ENCODE measurements around the gene TAAR2. TPM values are rescaled to one million over a fixed set of nuclear protein-coding genes. Genes with fewer than 3 reads are reported as not detected.

Gene TAAR2
- total RNA-seq, 1 experiment from 2014 or later, result not detected

DNA sequence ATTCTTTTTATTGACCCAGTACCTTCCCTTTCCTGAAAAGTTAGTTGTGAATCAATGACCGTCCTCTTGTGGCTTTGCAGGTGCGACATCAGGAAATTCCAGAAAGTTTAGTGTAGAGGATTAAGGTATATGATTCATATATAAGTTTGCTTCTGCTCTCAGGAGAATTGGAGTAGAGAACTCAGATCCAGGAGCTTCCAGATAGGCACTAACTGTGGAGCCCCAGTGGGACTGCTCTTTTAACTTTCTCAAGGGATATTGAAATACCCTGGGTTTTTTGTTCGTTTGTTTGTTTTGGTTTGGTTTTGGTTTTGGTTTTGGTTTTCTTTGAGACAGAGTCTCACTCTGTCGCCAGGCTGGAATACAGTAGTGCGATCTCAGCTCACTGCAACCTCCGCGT, 9.5 kb downstream of the TAAR2 start:
- DNase-seq (ENCODE audit: low read depth, low spot score) (peak; percentile 7), ATAC-seq (no peak)
- peak overlapping the region; percentile 46 for H3K4me2 ChIP-seq (ENCODE audit: low read length)
- H3K79me2 ChIP-seq (ENCODE audit: insufficient read depth, low read length), result no peaks in the 10 kb centered on the region
- no peak overlapping the region for H3K27ac ChIP-seq (ENCODE audit: low read depth, low read length)
- no peaks in the 10 kb centered on the region for H3K9me2 ChIP-seq (ENCODE audit: insufficient read depth)
- ChIA-PET RAD21 (ENCODE audit: low non-redundant PET in 1 of 2, low total read pairs in 2 of 2, uncharacterized antibody in 2 of 2, unreplicated experiment in 2 of 2) (no interaction called here), CTCF (no interaction called here), POLR2A (no interaction called here)
- intact Hi-C loops (cut with micrococcal nuclease), result no loop called here
- H2AFZ ChIP-seq (ENCODE audit: low read depth, low read length, poor library complexity, severe bottlenecking), result no peak overlapping the region
- H3K36me3 ChIP-seq (ENCODE audit: control insufficient read depth in 1 of 2, insufficient read depth in 2 of 2, low read length in 2 of 2), result no peaks in the 10 kb centered on the region
- no peak overlapping the region for H3K9ac ChIP-seq (ENCODE audit: low read length)
- H4K20me1 ChIP-seq (ENCODE audit: insufficient read depth), result no peaks in the 10 kb centered on the region
- H3K4me1 ChIP-seq (ENCODE audit: control insufficient read depth in 1 of 2, insufficient read depth in 2 of 2, low read length in 2 of 2), result peaks cover 0 to 6% of the 10 kb centered on the region in 2 experiments; a peak in 1 of 4 replicates
- no peaks in the 10 kb centered on the region for H3K27me3 ChIP-seq (ENCODE audit: insufficient read depth, low read length)
- no peak overlapping the region for H3K4me3 ChIP-seq (replicated peaks in 1 of 2; ENCODE audit: low read depth in 1 of 2, low read length in 2 of 2)
- BruUV-seq (replicated peaks), result no TSS peak
- TF ChIP-seq FOSL1 (IDR thresholded peaks at IDR 0.05; ENCODE audit: low read depth) (0 out of 2 replicates have a peak, but pooled peaks have one; percentile 21), SRF (IDR thresholded peaks at IDR 0.05; ENCODE audit: low read depth) (no peak)
- no peaks in the 10 kb centered on the region for H3K9me3 ChIP-seq (ENCODE audit: control insufficient read depth in 1 of 2, insufficient read depth in 1 of 2, low read depth in 1 of 2, low read length in 2 of 2)

DNA sequence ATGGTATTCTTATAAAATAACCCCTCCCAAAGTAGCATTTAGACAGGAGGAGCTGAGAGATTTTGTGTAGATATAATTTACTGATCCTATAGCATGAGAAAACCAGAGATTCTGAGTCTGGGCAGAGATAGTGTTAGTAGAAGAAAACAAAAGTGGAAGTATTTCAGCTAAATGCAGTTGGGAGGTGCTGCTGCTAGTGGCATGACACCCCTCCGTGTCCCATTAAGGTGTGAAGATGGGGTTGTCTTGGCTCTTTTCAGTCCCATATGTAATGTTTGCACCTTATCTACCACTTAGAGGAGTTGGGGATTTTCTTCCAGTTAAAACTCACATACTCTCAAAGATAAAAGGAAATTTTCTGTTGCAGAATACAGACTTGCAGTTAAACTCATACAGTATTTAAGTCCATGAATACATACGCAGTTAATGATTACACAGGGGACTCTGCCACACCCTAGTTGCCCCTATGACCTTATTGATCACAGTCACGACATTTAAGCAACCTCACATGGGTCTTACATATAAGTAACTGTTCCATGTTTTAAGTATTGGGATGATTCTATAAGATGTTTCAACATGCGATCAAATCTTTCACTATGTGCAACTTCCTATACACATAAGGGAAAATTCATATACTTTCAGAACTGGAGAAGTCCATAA, 11.5 kb downstream of the TAAR2 start:
- Histone ChIP-seq H3K27ac (ENCODE audit: low read depth, low read length) (no peak overlapping the region), H3K9ac (ENCODE audit: low read length) (no peak overlapping the region), H3K9me2 (ENCODE audit: insufficient read depth) (no peaks in the 10 kb centered on the region), H4K20me1 (ENCODE audit: insufficient read depth) (no peaks in the 10 kb centered on the region), H3K4me3 (replicated peaks in 1 of 2; ENCODE audit: low read depth in 1 of 2, low read length in 2 of 2) (no peak overlapping the region), H3K4me2 (ENCODE audit: low read length) (no peak overlapping the region), H3K27me3 (ENCODE audit: insufficient read depth, low read length) (no peaks in the 10 kb centered on the region), H3K9me3 (ENCODE audit: control insufficient read depth in 1 of 2, insufficient read depth in 1 of 2, low read depth in 1 of 2, low read length in 2 of 2) (no peaks in the 10 kb centered on the region), H3K79me2 (ENCODE audit: insufficient read depth, low read length) (no peaks in the 10 kb centered on the region), H2AFZ (ENCODE audit: low read depth, low read length, poor library complexity, severe bottlenecking) (no peak overlapping the region), H3K36me3 (ENCODE audit: control insufficient read depth in 1 of 2, insufficient read depth in 2 of 2, low read length in 2 of 2) (no peaks in the 10 kb centered on the region), H3K4me1 (ENCODE audit: control insufficient read depth in 1 of 2, insufficient read depth in 2 of 2, low read length in 2 of 2) (peaks cover 0 to 6% of the 10 kb centered on the region in 2 experiments; a peak in 1 of 4 replicates)
- ChIA-PET RAD21 (ENCODE audit: low non-redundant PET in 1 of 2, low total read pairs in 2 of 2, uncharacterized antibody in 2 of 2, unreplicated experiment in 2 of 2) (no interaction called here), CTCF (no interaction called here), POLR2A (no interaction called here)
- BruUV-seq (replicated peaks), result no TSS peak
- TF ChIP-seq EZH2phosphoT487 (IDR thresholded peaks at IDR 0.05; ENCODE audit: borderline replicate concordance) (no peak), SIN3A (IDR thresholded peaks at IDR 0.05; ENCODE audit: low read depth) (no peak), CEBPB (IDR thresholded peaks at IDR 0.05; ENCODE audit: low read depth) (no peak)
- TF ChIP-seq, protein P1, sequence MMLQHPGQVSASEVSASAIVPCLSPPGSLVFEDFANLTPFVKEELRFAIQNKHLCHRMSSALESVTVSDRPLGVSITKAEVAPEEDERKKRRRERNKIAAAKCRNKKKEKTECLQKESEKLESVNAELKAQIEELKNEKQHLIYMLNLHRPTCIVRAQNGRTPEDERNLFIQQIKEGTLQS (IDR thresholded peaks at IDR 0.05), result no peak
- ATAC-seq (no peak), DNase-seq (ENCODE audit: low read depth, low spot score) (no peak)
- intact Hi-C loops (cut with micrococcal nuclease), result no loop called here
